MM.1S (cell line): ENCODE results near the gene OR56A3.

Experiments used
- DNase-seq: peaks from one replicate; pipeline ENCODE4 v3.0.0-alpha.2; 2015
- H2AFZ ChIP-seq: fragments of 300-600 bp; sonication (generic); 2 replicates; pipeline ENCODE4 v1.6.0; 2016; ENCODE audit warnings: antibody characterized with exemption, low read length
- H3F3A ChIP-seq: fragments of 300-600 bp; sonication (generic); 2 replicates; pipeline ENCODE4 v1.6.1; 2016; ENCODE audit warnings: mild to moderate bottlenecking, antibody characterized with exemption, low read length, moderate library complexity, mixed read lengths; ENCODE audit not compliant: insufficient read depth
- H3K27ac ChIP-seq: fragments of 300-600 bp; sonication (generic); 2 replicates; pipeline ENCODE4 v1.5.1; 2016; ENCODE audit warnings: mild to moderate bottlenecking, low read length
- H3K27me3 ChIP-seq: fragments of 300-600 bp; sonication (generic); replicated peaks from 2 replicates; pipeline ENCODE4 v1.6.0; 2016; ENCODE audit warnings: low read length; ENCODE audit not compliant: insufficient read depth
- H3K36me3 ChIP-seq: fragments of 300-600 bp; sonication (generic); replicated peaks from 2 replicates; pipeline ENCODE4 v1.6.1; 2016; ENCODE audit warnings: mild to moderate bottlenecking, low read length, mixed read lengths; ENCODE audit not compliant: insufficient read depth
- H3K4me1 ChIP-seq: fragments of 300-600 bp; sonication (generic); 2 replicates; pipeline ENCODE4 v1.6.1; 2016; ENCODE audit warnings: low read length, mixed read lengths
- H3K4me2 ChIP-seq: fragments of 300-600 bp; sonication (generic); 2 replicates; pipeline ENCODE4 v1.6.0; 2016; ENCODE audit warnings: low read depth, low read length
- H3K4me3 ChIP-seq: fragments of 300-600 bp; sonication (generic); 2 replicates; pipeline ENCODE4 v1.5.1; 2016; ENCODE audit warnings: low read length, mixed read lengths
- H3K79me2 ChIP-seq: fragments of 300-600 bp; sonication (generic); 2 replicates; pipeline ENCODE4 v1.6.1; 2016; ENCODE audit warnings: mixed run types, low read length, mixed read lengths
- H3K9ac ChIP-seq: fragments of 300-600 bp; sonication (generic); 2 replicates; pipeline ENCODE4 v1.6.1; 2016; ENCODE audit warnings: low read length, mixed read lengths
- H3K9me2 ChIP-seq: fragments of 300-600 bp; sonication (generic); replicated peaks from 2 replicates; pipeline ENCODE4 v1.6.1; 2016; ENCODE audit warnings: mild to moderate bottlenecking, low read length, mixed read lengths; ENCODE audit not compliant: insufficient read depth
- H3K9me3 ChIP-seq: fragments of 300-600 bp; sonication (generic); replicated peaks from 2 replicates; pipeline ENCODE4 v1.6.1; 2016; ENCODE audit warnings: mild to moderate bottlenecking, low read length, mixed read lengths; ENCODE audit not compliant: insufficient read depth
- H4K20me1 ChIP-seq: fragments of 300-600 bp; sonication (generic); 2 replicates; pipeline ENCODE4 v1.6.1; 2016; ENCODE audit warnings: mild to moderate bottlenecking, low read length, moderate library complexity, mixed read lengths; ENCODE audit not compliant: insufficient read depth
- EZH2 ChIP-seq: fragments of 300-600 bp; sonication (generic); optimal IDR thresholded peaks from 2 replicates; pipeline ENCODE3; 2017; ENCODE audit warnings: low read depth, mild to moderate bottlenecking, antibody characterized with exemption, low read length, mixed read lengths
- EZH2phosphoT487 ChIP-seq: fragments of 300-600 bp; sonication (generic); IDR thresholded peaks from 2 replicates; pipeline ENCODE4 v1.6.1; 2018; ENCODE audit warnings: antibody characterized with exemption, low read length
- TF ChIP-seq, protein P1 (sequence below): fragments of 300-600 bp; sonication (generic); IDR thresholded peaks from 2 replicates; pipeline ENCODE4 v1.5.1; 2016; ENCODE audit warnings: antibody characterized with exemption, low read length, mixed read lengths

The OR56A3 gene

DNA sequence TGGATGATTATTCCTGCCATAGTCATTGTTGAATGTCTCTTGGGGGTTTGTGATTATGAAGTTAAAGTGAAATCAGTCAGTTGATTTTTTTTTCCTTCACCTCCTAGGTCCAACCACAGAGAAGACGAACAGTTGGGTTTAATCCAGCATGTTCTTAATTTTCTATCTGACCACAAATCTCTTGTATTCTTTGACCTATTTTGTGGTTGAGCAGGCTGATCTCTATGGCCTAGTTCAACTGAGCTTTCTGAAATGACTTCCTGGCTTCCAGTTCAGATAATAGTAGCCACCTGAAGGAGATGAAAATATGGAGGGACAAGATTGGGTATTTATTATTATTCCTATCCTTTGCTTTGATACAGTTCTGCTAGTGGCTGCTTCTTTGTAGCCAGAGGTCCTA is 31.5 kb downstream of the OR56A3 start:
- Histone ChIP-seq H3K9me3 (no peaks in the 10 kb centered on the region), H3K9ac (no peak overlapping the region), H2AFZ (no peak overlapping the region), H3K79me2 (no peaks in the 10 kb centered on the region), H3K36me3 (no peaks in the 10 kb centered on the region), H4K20me1 (no peaks in the 10 kb centered on the region), H3K9me2 (no peaks in the 10 kb centered on the region), H3K4me2 (no peak overlapping the region), H3K27ac (no peak overlapping the region), H3K27me3 (no peaks in the 10 kb centered on the region), H3F3A (no peaks in the 10 kb centered on the region), H3K4me1 (no peaks in the 10 kb centered on the region), H3K4me3 (no peak overlapping the region)
- no peak for DNase-seq
- TF ChIP-seq EZH2 (no peak), EZH2phosphoT487 (no peak)
- TF ChIP-seq, protein P1, sequence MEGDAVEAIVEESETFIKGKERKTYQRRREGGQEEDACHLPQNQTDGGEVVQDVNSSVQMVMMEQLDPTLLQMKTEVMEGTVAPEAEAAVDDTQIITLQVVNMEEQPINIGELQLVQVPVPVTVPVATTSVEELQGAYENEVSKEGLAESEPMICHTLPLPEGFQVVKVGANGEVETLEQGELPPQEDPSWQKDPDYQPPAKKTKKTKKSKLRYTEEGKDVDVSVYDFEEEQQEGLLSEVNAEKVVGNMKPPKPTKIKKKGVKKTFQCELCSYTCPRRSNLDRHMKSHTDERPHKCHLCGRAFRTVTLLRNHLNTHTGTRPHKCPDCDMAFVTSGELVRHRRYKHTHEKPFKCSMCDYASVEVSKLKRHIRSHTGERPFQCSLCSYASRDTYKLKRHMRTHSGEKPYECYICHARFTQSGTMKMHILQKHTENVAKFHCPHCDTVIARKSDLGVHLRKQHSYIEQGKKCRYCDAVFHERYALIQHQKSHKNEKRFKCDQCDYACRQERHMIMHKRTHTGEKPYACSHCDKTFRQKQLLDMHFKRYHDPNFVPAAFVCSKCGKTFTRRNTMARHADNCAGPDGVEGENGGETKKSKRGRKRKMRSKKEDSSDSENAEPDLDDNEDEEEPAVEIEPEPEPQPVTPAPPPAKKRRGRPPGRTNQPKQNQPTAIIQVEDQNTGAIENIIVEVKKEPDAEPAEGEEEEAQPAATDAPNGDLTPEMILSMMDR, result no peak

DNA sequence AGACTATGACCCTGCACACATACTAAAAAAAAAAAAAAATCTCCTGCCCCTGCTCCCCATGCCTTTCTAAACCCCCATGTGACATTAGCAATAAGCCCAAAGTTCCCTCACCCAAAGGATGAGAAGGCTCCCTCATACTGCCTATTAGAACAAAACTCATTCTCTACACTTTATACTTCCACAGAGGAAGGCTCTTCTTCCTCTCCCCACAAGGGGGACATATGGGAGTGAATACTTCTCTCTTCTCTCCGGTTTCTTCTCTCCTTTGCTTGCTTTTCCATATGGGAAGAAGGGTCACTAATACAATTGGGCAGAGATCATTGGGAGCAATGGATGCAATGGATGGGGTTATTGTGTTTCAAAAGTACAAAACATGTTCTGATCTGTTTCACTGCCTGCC is 41.4 kb downstream of the OR56A3 start:
- Histone ChIP-seq H3F3A (no peaks in the 10 kb centered on the region), H3K4me1 (no peaks in the 10 kb centered on the region), H3K4me2 (no peak overlapping the region), H3K27me3 (no peaks in the 10 kb centered on the region), H3K4me3 (no peak overlapping the region), H3K27ac (no peak overlapping the region), H3K79me2 (no peaks in the 10 kb centered on the region), H3K36me3 (no peaks in the 10 kb centered on the region), H3K9me3 (no peaks in the 10 kb centered on the region), H3K9me2 (no peaks in the 10 kb centered on the region), H3K9ac (no peak overlapping the region), H2AFZ (no peak overlapping the region), H4K20me1 (no peaks in the 10 kb centered on the region)
- TF ChIP-seq, protein P1, result no peak
- no peak for TF ChIP-seq EZH2
- TF ChIP-seq EZH2phosphoT487, result no peak
- DNase-seq, result no peak

DNA sequence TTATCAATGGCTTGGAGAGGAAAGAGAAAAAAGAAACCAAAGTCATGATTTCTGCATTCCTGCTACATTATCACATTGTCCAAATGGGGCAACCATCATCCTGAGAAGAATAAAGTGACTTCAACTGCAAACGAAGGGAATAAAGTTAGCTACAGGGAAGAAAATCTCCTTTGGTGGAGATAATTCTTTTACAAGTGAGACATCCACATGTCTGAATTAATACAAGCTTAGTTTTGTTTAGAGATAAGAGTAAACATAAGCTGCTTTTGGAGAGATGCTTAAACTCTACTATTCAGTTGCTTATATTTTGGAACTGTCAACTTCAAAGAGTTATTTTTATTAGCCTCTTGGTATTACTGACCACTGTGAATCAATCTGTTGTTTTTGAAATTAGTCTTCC is 44.8 kb downstream of the OR56A3 start, which contains the start of gene OR52L1:
OR52L1 (minus strand) TSS at position 101 of the 400 bp plus-strand sequence; CDS start at position 46, 55 bp downstream.
- H3K27me3 ChIP-seq, result no peaks in the 10 kb centered on the region

More for the DNA sequence above, 44.8 kb downstream of the OR56A3 start, which contains the start of gene OR52L1:
- no peak within 1 kb of the TSS for H3K4me3 ChIP-seq
- no peaks in the 10 kb centered on the region for H3K36me3 ChIP-seq
- no peak within 1 kb of the TSS for H3K9ac ChIP-seq
- no peaks in the 10 kb centered on the region for H3K4me1 ChIP-seq
- H3F3A ChIP-seq, result no peaks in the 10 kb centered on the region
- DNase-seq, result no peak
- H4K20me1 ChIP-seq, result no peaks in the 10 kb centered on the region
- H3K9me2 ChIP-seq, result no peaks in the 10 kb centered on the region
- no peak within 1 kb of the TSS for H3K27ac ChIP-seq
- no peaks in the 10 kb centered on the region for H3K79me2 ChIP-seq
- no peak for TF ChIP-seq EZH2
- TF ChIP-seq, protein P1, result no peak
- TF ChIP-seq EZH2phosphoT487, result no peak
- no peak within 1 kb of the TSS for H3K4me2 ChIP-seq
- no peaks in the 10 kb centered on the region for H3K9me3 ChIP-seq
- no peak within 1 kb of the TSS for H2AFZ ChIP-seq
